GM12878 (cell line): ENCODE results near the gene SPINDOC. TPM values are rescaled to one million over a fixed set of nuclear protein-coding genes. Genes with fewer than 3 reads are reported as not detected.
A peak's percentile ranks its signal among the peaks of the same experiment; 100 is the strongest.

Source experiments
- ATAC-seq: fragments of 200-7000 bp; cut with Tn5 transposase; 3 replicates; pipeline ENCODE4 v1.9.1; 2020; ENCODE audit warnings: mild to moderate bottlenecking, moderate library complexity
- BruUV-seq: library from RNA; stranded (reverse); fragments of 400-500 nt; replicated peaks from 2 replicates; lab custom pipeline; 2021; lab: Mats Ljungman, UMichigan
- CTCF ChIA-PET: fragments of 300-600 bp; sonication (Branson Sonifier 250); formaldehyde crosslinking; extraction: SDS; loops from one replicate; lab custom pipeline; 2021; ENCODE audit warnings: inconsistent platforms; lab: Yijun Ruan, JAX
- POLR2A ChIA-PET: fragments of 350-600 bp; formaldehyde crosslinking; extraction: SDS; loops from one replicate; lab custom pipeline; 2021; ENCODE audit warnings: inconsistent platforms; lab: Charles Lee
- RAD21 ChIA-PET: fragments of 300-600 bp; sonication (Branson Sonifier 250); formaldehyde crosslinking; loops from one replicate; lab custom pipeline; 2023; ENCODE audit warnings: antibody characterized with exemption; ENCODE audit not compliant: unreplicated experiment; lab: Charles Lee
- SMC1A ChIA-PET: fragments of 300-600 bp; sonication (Branson Sonifier 250); formaldehyde crosslinking; loops from one replicate; lab custom pipeline; 2023; ENCODE audit not compliant: unreplicated experiment, uncharacterized antibody; lab: Charles Lee
- DNase-seq: peaks from one replicate; pipeline ENCODE4 v3.0.0-alpha.2; 2011; ENCODE audit warnings: low read depth, low spot score
- FAIRE-seq: peaks from 3 replicates; lab custom pipeline; 2011; peaks lifted over from hg19 to GRCh38; lab: Jason Lieb, UNC
- H2AFZ ChIP-seq: 2 replicates; pipeline ENCODE4 v1.6.0; 2011; ENCODE audit warnings: low read depth, low read length, control low read depth; ENCODE audit not compliant: control insufficient read depth
- H3K27ac ChIP-seq: 2 replicates; pipeline ENCODE4 v1.5.1; 2011; ENCODE audit warnings: control low read depth; ENCODE audit not compliant: control insufficient read depth, insufficient read depth
- H3K27me3 ChIP-seq, 2 experiments: replicated peaks in 1 of 2; 2 replicates each; pipeline versions ENCODE4 v1.6.0 to v1.6.1; 2011; ENCODE audit warnings: low read length in 1 of 2; ENCODE audit not compliant: control insufficient read depth in 2 of 2, insufficient read depth in 2 of 2
- H3K36me3 ChIP-seq, 2 experiments: 2 replicates each; pipeline ENCODE4 v1.5.1; 2011; ENCODE audit warnings: low read length in 1 of 2; ENCODE audit not compliant: control insufficient read depth in 2 of 2, insufficient read depth in 2 of 2
- H3K4me1 ChIP-seq: 2 replicates; pipeline ENCODE4 v1.6.1; 2011; ENCODE audit warnings: mild to moderate bottlenecking, low read length, moderate library complexity, mixed read lengths; ENCODE audit not compliant: control insufficient read depth, insufficient read depth
- H3K4me2 ChIP-seq: 2 replicates; pipeline ENCODE4 v1.6.0; 2011; ENCODE audit warnings: control low read depth; ENCODE audit not compliant: control insufficient read depth, insufficient read depth
- H3K4me3 ChIP-seq: fragments of 200-600 bp; sonication (generic); 2 replicates; pipeline ENCODE4 v1.5.1; 2016
- H3K79me2 ChIP-seq: 2 replicates; pipeline ENCODE4 v1.6.0; 2011; ENCODE audit warnings: low read length; ENCODE audit not compliant: control insufficient read depth, insufficient read depth
- H3K9ac ChIP-seq: 2 replicates; pipeline ENCODE4 v1.8.0; 2011; ENCODE audit warnings: low read length, control low read depth, mixed read lengths; ENCODE audit not compliant: control insufficient read depth, insufficient read depth
- H3K9me3 ChIP-seq: replicated peaks from 3 replicates; pipeline ENCODE4 v1.5.1; 2011; ENCODE audit warnings: mild to moderate bottlenecking, low read length; ENCODE audit not compliant: control insufficient read depth, insufficient read depth
- H4K20me1 ChIP-seq: 2 replicates; pipeline ENCODE4 v1.6.0; 2011; ENCODE audit not compliant: control insufficient read depth, insufficient read depth
- CHD4 ChIP-seq: fragments of 200-600 bp; sonication (generic); IDR thresholded peaks from 2 replicates; pipeline ENCODE4 v1.6.1; 2016; ENCODE audit warnings: mild to moderate bottlenecking
- JUNB ChIP-seq: IDR thresholded peaks from 2 replicates; pipeline ENCODE4 v1.6.1; 2016; ENCODE audit warnings: antibody characterized with exemption, mild to moderate bottlenecking
- MYB ChIP-seq: fragments of 150-350 bp; IDR thresholded peaks from 2 replicates; pipeline ENCODE4 v1.6.1; 2014; ENCODE audit warnings: mild to moderate bottlenecking, low read depth, low read length, borderline replicate concordance
- NBN ChIP-seq: fragments of 450-650 bp; IDR thresholded peaks from 2 replicates; pipeline ENCODE4 v1.6.1; 2016
- NKRF ChIP-seq: fragments of 450-650 bp; conservative IDR thresholded peaks from 2 replicates; pipeline ENCODE4 v1.6.1; 2017; ENCODE audit warnings: mild to moderate bottlenecking, moderate library complexity
- NR2F1 ChIP-seq: fragments of 450-650 bp; conservative IDR thresholded peaks from 2 replicates; pipeline ENCODE4 v1.6.1; 2017; ENCODE audit warnings: mild to moderate bottlenecking
- PAX5 ChIP-seq: IDR thresholded peaks from 2 replicates; pipeline ENCODE4 v1.6.1; 2011; ENCODE audit warnings: low read depth, low read length, borderline replicate concordance
- POLR2AphosphoS2 ChIP-seq: IDR thresholded peaks from 2 replicates; pipeline ENCODE4 v1.6.1; 2011; ENCODE audit warnings: low read depth, mild to moderate bottlenecking, low read length, improper control_type of control experiment, moderate library complexity
- POLR2AphosphoS5 ChIP-seq: IDR thresholded peaks from 2 replicates; pipeline ENCODE4 v1.6.1; 2011; ENCODE audit warnings: mild to moderate bottlenecking, low read length, inconsistent platforms
- POU2F2 ChIP-seq: IDR thresholded peaks from 3 replicates; pipeline ENCODE4 v1.6.1; 2011; ENCODE audit warnings: low read depth, mild to moderate bottlenecking, low read length, borderline replicate concordance
- SIN3A ChIP-seq: IDR thresholded peaks from 2 replicates; pipeline ENCODE4 v1.6.1; 2012; ENCODE audit warnings: low read depth, low read length, improper control_type of control experiment
- WGBS: methylation state at CpG from one replicate; pipeline ENCODE4 v1.1.6; 2016; ENCODE audit warnings: low lambda C conversion rate; ENCODE audit not compliant: insufficient replicate concordance, insufficient coverage; ENCODE audit errors: missing lambda C conversion rate; 5-methylcytosine and 5-hydroxymethylcytosine counted together
- in situ Hi-C: fragments of 300-500 bp; cut with MboI; formaldehyde crosslinking; loops from 9 replicates; pipeline ENCODE4 v1.14.3; 2018; ENCODE audit warnings: mixed read lengths
- intact Hi-C: fragments of 100-400 bp; cut with micrococcal nuclease; formaldehyde crosslinking; loops from one replicate; pipeline ENCODE4 v1.14.2; 2022; ENCODE audit not compliant: unreplicated experiment
- polyA plus RNA-seq, 11 experiments: library from polyadenylated mRNA; depleted of rRNA in 4 of 11; unstranded in 6 of 11; stranded (reverse) in 5 of 11; fragments of >200 nt; fragmentation: Nextera tagmentation in 4 of 11; fragmentation: Illumina TruSeq in 1 of 11; extraction: Ambion mirVana in 4 of 11; extraction: Trizol in 1 of 11; gene quantifications; 1 replicate in 1 of 11; 2 replicates in 10 of 11; pipeline versions ENCODE4 v1.2.1 to v1.2.3, GENCODE V29; 2011 to 2016; ENCODE audit warnings: inconsistent platforms in 2 of 11, missing spikeins in 2 of 11, low read depth in 1 of 11
- total RNA-seq, 4 experiments: library from RNA; depleted of rRNA in 3 of 4; stranded (reverse); fragments of >200 nt in 3 of 4; fragmentation: Illumina TruSeq in 1 of 4; extraction: Trizol in 1 of 4; gene quantifications; 2 replicates each; pipeline versions ENCODE4 v1.2.1 to v1.2.3, GENCODE V29; 2013 to 2021

Gene SPINDOC
- total and polyA plus RNA-seq, 10 of the 15 experiments (the other 5 are each of a cell fraction or from before 2014, with no cell fraction given) = 0.88 to 38.2 (median 16.9) TPM

- TF ChIP-seq NKRF (peak; percentile 23; the same call in 1 of the 2 replicates), CHD4 (no peak), JUNB (no peak), NBN (0 out of 2 replicates have a peak, but pooled peaks have one; percentile 33), PAX5 (no peak), NR2F1 (peak; percentile 14; the same call in 1 of the 2 replicates)
These were observed 517 bp downstream of the SPINDOC start (continued) for GRCh38 chr11:63813563-63814382.

DNA sequence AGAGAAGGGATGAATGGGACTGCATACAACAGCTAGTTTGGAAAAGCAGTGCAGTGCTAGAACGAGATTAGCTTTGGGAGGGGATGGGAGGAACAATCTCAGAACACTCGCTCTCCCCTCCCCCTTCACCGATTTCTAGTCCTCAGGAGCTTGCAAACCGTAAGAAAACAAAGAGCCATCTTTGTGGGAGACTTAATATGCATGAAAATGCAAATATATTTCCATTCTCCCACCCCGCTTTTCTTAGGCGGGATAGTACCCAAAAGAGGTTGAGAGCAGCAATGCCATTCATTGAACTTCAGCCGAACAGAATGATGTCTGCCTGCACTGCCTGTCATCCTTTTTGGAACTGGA, 1.1 kb downstream of the SPINDOC start:
- BruUV-seq = no TSS peak
- H3K9me3 ChIP-seq = no peaks in the 10 kb centered on the region
- peak overlapping the region; percentile 74 for H3K9ac ChIP-seq
- SMC1A ChIA-PET = interaction anchor here (1.1 kb wide), 1 partner anchor 23 kb away, joined by 3 read pairs; no protein-coding TSS in a partner anchor
- CTCF ChIA-PET = interaction anchor here (1.1 kb wide), 1 partner anchor 58 kb away, joined by 3 read pairs; no protein-coding TSS in a partner anchor
- in situ Hi-C loops (no loop called here), intact Hi-C loops (no loop called here)
- POLR2A ChIA-PET = interaction anchor here (1.0 kb wide), 2 partner anchors 14 to 24 kb away, joined by 3 to 4 read pairs; partner anchors contain the start of gene MARK2
- H3K79me2 ChIP-seq = peaks cover 32% of the 10 kb centered on the region
- H3K4me1 ChIP-seq = peaks cover 7% of the 10 kb centered on the region; the same call in 1 of the 2 replicates
- RAD21 ChIA-PET = interaction anchor here (1.3 kb wide), 1 partner anchor 24 kb away, joined by 8 read pairs; the partner anchor contains the start of gene MARK2
- 0% methylated on average over 7 of the region's 7 CpGs for WGBS
- TF ChIP-seq POLR2AphosphoS2 (no peak), SIN3A (no peak), POLR2AphosphoS5 (peak; percentile 22; the same call in 1 of the 2 replicates), POU2F2 (peak; percentile 85; the same call in 2 of the 3 replicates), MYB (no peak)
- DNase-seq (no peak), ATAC-seq (peak; percentile 13), FAIRE-seq (no peak)
- peak overlapping the region; percentile 9; the same call in 1 of the 2 replicates for H2AFZ ChIP-seq
- H3K27ac ChIP-seq = peak overlapping the region; percentile 83
- no peaks in the 10 kb centered on the region for H3K27me3 ChIP-seq
- peak overlapping the region; percentile 66 for H3K4me2 ChIP-seq
- H3K4me3 ChIP-seq = peak overlapping the region; percentile 73
- peaks cover 4% of the 10 kb centered on the region; the same call in 1 of the 2 replicates for H4K20me1 ChIP-seq
- peaks cover 12 to 19% of the 10 kb centered on the region in 2 experiments for H3K36me3 ChIP-seq
